ENCODE data around the gene TNF.
"Not testable (repeated sequence)": the region's sequence is repeated elsewhere in the genome, so short reads cannot be mapped to it uniquely, and the experiment has no call there.

The TNF gene

DNA sequence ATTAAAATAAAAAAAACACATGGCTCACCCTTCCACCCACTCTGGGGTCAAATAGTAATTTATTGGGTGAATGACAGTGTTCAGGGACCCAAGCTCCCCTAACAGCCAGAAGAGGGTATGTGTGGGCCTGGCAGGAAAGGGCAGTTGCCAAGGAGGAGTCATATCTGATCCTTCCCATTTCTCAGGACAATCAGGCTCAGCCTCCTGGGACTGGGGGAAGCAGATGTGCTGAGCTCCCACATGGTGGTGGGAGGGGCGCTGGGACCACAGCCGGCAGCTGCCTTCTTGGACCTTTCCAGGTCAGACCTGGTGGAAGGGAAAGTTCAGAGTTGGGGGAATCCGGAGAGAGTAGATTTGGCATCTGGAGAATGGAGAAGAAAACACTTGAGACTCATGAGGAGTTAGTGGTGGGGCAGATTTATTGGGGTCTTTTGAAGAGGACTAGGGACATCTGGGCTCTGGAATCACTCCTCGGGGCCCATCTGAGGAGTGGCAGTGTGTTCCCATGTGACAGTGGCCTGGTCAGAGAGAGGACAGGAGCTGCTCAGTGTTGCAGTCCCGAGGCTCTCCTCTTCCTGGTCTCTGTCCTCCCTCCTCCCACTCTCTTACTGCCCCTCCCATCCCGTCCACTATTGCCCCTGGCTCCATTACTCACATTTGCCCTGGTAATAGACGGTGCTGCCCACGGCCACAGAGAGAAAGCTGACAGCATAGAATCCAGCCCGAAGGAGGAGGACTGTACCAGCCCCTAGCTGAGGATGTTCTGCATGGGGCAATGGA is 13.7 kb downstream of the TNF start:
- DNase-seq, result no peak

DNA sequence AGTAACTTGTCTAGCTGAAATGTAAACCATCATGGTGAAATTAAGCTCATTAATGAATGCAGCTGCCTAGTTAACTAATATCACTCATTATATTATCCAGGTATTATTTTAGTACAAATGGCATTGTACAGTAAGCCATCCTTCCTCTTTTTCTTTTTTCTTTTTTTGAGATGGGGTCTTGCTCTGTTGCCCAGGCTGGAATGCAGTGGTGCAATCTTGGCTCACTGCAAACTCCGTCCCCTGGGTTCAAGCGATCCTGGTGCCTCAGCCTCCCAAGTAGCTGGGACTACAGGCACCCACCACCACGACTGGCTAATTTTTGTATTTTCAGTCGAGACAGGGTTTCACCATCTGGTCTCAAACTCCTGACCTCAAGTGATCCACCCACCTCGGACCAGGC is 15.3 kb downstream of the TNF start:
- DNase-seq, result not testable (repeated sequence)

DNA sequence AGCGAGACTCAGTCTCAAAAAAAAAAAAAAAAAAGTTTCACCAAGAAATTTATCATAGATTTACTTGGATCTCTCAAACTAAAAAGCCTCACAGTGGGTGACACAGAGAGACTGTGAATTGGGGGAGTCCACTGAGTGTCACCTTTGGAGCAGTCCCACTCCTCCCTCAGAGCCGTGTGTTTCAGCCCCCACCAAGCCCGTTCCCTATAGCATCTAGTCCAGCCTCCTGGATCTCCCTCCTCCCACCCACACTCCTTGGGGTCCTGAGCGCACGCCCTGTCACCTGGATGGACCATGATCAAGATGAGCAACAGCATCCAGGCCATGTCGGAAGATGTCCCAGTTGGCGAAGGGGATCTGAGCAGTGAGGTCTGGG is 17.0 kb downstream of the TNF start:
- DNase-seq, result no peak

DNA sequence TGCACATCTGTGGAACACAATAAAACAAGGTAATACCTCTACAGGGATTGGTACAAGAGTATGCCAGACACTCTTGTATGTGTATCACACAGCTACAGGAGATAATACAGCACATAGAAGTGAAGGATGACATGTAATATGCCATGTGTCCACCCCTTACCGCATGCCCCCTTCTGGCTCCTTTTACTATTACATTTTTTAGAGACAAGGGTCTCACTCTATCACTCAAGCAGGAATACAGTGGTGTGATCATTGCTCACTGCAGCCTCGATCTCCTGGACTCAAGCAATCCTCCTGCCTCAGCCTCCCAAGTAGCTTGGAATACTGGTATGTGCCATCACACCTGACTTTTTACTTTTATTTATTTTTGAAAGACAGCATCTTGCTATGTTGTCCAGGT is 21.6 kb downstream of the TNF start:
- DNase-seq, result peak; percentile 38

DNA sequence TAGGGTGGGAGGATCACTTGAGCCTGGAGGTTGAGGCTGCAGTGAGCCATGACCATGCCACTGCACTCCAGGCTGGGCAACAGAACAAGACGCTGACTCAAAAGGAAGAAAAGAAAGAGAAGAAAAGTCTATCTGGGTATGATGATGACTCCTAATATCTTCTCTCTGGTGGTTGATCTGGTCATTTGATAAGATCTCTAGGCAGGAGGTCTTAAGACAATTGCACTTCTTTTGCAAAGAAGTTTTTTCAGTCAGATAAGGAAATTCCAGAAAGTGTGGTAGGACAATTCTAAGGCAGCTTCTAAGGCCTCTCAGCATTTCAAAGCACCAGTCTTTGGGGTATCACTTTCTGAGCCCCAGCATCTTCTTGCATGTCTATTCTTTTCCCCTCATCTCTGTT is 32.0 kb downstream of the TNF start:
- DNase-seq, result no peak

DNA sequence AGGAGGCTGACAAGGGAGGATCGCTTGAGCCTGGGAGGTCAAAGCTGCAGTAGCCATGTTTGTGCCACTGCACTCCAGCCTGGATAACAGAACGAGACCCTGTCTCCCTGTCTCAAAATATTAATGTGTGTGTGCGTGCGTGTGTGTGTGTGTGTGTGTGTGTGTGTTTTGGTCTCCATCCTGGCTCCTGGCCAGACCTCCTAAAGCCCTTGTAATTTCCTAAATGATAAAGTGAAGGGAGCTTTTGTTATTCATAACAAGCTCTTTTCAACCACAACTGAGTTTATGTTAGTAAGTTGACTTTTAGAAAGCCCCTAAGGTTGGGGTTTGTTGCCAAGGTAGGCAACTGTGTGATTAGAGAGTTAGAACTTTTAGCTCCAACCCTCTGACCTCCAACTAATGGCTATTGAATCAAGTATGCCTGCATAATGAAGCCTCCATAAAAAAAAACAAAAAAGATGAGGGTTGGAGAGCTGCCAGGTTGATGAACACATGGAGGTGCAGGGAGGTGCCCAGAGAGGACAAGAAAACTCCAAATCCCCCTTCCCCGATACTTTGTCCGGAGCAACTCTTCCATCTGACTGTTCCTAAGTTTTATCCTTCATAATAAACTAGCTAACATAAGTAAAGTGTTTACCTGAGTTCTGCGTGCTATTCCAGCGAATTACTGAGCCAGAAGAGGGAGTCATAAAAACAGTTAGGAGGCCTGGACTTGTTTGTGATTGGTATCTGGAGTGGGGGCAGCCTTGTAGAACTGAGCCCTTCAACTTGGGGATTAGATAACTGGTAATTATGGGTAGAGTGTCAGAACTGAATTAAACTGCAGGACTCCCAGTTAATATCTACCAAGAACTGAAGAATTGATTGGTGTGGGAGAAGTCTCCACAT is 34.4 kb downstream of the TNF start:
- DNase-seq, result no peak

DNA sequence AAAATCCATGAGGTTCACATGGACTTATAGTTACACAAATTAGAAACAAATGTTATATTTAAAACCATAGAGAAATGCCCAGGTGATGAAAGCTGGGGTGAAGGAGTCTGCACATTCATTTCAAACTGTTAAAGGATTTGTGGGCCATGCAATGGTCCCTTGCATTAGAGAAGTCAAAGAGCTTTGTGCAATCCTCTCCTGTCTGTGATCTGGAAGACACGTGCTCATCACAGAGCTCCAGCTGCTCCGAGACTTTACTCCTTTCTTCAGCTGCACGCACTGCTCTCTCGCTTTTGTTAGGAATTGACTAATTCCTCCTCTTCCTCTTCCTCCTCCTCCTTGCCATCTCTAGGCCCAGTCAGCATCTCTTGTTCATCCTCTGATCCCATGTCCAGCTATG is 35.6 kb downstream of the TNF start:
- DNase-seq, result no peak

DNA sequence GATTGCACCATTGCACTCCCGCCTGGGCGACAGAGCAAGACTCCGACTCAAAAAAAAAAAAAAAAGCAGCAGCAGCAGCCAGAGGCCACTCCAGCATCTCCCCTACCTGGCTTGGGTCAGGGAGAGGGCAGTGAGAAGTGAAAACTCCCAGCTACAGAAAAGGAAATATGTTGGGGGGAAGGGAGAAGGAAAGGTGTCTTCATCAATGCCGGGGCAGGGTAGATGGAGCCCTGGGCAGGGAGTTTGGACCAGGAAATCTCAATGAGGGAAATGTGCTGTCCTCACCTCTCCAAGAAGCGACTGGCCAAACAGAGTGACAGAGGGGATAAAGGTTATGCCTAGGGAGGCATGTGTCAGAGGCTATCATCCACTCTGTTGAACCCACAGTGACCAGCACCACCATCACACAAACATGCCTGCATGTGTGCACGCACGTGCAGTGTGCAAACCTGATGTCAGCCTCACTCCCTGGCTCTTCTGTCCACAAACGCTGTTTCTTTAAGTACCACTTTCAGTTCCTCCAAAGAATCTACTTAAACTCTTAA is 38.8 kb downstream of the TNF start:
- DNase-seq, result no peak

DNA sequence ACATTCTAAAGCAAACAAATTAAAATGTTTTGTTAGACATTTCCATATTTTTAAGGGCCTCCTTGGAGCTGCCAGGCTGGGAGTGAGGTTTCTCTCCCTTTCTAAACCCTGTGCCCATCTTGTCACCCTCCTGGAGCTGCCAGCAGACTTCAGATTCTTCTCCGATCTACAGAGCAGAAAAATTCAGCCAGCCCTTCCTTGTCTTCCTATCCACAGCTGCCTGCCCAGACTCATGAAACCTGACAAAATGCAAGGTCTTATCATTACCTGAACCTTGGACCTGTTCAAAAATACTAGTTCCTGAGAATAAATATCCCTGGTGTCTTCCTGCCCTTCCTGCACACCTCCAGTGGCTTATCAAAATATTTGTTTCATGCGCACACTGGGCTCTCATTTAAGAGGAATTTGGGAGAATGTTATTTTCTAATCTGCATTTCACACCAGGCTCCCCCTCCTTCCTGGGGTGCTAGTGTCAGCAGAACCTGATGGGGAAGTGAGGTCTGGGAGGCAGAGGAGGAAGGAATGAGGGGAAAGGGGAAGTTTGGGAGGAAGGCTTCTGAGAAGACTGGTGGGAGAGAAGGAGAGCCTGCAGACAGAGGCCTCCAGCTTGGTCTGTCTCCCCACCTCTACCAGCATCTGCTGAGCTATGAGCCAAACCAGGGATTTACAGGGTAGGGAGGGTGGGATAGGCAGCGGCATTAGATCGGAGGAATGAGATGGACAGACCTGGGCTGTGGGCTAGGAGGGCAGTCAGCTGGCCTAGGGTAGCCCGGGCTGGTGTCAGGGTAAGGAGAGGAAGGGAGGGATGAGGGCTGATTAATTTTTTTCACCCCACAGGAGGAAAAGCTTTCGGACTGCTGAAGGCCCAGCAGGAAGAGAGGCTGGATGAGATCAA is 39.6 kb downstream of the TNF start, which contains the start of gene AIF1:
AIF1 (plus strand) TSS at position 551 of the 895 bp plus-strand sequence; CDS start at position 647, 96 bp downstream.
- no peak for DNase-seq

DNA sequence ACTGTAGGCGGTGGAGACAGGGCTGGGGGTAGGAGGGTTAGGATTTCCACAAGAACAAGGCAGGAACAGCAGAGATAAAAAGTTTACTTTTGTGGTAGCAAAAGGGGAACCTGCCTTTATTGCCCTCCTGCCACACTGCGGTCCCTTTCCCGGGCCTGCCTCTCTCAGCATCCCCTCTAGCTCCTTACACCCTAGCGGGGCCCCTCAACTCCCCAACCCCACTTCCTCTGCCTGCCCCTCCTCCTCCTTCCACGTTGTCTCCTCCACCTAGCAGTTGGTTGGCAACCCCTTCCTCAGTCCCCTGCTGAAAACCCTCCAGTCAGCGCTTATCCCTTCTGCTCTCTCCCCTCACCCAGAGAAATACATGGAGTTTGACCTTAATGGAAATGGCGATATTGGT is 40.4 kb downstream of the TNF start:
- peak; percentile 34 for DNase-seq

DNA sequence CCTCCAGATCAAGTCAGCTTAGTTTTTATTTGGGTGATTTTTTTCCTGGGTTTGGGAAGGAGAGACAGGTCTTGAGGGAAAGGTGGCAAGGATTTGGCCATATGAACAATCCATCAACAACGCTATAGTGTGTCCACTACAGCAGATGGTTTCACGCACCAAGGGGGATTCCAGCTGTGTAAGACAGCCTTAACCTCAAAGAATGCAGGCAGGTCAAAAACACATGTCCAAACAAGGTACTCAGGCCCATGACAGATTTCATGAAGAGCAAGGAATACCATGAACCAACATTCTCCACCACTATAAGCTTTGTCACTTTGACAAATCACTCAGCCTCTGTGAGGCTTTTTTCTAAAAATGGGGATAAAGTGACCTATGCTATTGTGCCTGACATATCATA is 41.6 kb downstream of the TNF start:
- no peak for DNase-seq

DNA sequence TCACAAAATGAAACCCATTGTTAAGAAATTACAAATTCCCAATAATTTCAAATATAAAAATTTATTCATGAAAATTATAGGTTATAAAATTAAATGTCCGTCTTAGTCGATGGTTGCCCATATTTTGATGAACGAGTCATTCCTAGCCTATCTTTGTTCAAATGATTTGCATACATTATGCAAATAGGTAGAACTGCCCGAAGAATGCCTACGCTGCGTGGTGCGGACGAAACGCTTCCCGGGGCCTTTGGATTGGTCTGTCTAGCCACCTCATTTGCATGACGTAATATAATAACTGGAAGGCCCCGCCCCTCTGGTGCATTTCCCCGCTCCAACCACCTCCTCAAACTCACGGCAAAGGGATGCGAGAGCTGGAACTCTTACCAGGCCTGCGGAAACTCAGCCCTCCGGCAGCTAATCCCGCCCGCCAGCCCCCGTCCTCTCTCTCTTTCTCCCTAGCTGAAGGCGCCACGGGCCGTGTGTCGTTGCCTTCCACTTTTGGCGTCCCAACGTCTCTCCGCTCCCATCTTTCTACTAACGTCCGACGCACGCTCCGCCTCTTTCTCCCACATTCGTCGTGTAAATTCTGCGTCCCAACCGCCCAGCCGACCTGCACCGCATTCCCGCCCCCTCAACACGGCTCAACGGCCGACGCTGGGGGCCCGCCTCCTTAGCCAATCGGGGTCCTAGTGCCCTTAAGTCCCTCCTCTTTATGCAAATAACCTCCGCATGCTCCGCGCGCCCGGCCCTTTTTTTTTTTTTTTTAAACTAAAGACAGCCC is 44.6 kb downstream of the TNF start:
- DNase-seq, result peak; percentile 97

DNA sequence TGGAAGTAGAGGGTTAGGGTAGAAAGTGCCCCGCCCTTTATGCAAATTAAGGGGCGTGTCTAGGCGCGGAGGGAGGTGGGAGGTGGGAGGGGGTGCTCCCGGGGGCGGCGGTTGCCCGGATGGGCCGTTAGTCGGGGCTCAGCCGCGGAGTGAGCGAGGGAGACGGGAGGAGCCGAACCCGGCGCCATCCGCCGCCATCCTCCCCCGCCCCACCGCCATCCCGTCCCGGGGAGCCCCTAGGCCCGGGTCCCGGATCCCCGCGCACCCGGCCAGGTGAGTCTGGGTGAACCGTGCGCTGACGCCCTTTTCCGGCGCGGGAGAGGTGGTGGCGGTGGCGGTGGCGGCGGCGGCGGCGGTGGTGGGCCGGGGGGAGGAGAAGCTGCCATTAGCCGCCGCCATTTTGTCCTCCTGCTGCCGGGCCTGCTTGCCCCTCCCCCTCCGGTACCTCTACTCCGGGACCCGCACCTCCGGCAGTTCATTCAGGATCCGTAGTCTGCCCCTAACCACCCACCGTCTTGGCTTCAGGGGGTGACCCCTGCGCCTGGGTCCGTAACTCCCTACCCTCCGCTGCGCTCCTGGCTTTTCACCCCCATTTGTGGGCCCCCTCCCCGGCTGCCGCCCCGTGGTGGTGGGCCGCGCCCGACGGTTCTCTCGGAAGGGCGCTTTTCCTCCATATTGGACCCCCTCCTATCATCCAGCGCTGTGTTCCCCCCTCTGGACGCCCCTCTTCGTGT is 45.4 kb downstream of the TNF start, which contains the start of gene PRRC2A:
PRRC2A (plus strand) TSS at position 130 of the 734 bp plus-strand sequence. CDS start 2,075 bp downstream, outside the sequence.
- peak; percentile 95 for DNase-seq

DNA sequence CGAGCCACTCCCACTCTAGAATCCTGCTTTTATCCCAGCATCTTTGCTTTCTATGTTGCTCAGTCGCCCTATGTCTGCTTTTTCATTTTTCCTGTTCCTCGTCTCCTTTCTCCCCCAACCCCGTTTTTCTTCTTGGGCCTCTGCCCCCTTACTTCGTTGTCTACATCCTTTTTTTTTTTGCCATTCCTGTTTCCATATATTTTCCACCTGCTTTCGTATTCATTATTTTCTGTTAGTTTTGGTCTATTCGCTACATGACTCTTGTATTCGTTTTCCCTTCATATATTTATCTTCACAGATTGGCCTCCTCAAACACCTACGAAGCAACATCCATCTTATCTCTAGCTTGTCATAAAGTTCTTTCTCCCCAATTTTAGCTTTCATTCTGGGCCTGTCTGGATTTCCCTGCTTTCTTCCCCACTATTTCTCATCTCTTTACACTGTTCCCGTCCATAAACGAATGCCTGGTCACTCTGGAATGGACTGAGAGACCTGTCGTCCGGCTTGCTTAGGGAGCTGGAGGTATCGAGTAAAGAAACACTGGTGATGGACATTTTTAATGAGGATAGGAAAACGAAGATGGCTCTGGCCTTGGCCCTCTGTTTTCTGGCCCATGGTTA is 46.1 kb downstream of the TNF start:
- DNase-seq, result no peak

DNA sequence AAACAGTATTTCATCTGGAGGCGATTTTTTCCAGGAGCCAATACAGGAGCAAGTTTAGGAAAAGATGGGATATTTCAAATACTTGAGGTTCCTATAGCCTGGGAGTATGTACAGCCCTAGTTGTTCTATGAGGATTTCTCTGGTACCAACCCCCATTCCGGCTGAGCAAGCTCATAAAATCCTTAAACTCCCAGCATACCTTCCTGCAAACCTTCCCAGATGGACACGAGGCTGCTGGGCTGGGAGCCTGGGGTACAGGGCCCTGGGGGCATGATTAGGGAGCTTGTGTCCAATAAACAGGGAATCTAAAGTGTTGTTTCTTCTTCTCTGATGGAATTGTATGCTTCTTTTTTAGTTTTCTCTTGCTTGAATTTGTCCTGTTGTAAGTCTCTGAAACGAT is 46.6 kb downstream of the TNF start:
- DNase-seq, result no peak

DNA sequence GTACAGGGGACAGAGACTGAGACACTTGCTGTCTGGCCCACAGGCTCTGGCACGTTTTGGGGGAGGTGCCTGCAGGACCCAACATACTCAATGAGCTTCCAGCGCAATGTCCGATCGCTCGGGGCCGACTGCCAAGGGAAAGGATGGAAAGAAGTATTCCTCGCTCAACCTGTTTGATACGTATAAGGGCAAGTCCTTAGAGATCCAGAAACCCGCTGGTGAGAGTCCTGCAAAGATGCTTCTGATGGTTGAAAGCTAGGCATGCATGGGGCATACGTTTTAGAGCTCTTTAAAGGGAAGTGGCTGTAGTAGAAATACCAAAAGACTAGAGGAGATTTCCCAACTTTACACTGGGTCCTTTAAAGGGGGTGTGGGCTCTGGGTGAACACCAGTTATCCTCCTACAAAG is 47.3 kb downstream of the TNF start:
- DNase-seq, result no peak

DNA sequence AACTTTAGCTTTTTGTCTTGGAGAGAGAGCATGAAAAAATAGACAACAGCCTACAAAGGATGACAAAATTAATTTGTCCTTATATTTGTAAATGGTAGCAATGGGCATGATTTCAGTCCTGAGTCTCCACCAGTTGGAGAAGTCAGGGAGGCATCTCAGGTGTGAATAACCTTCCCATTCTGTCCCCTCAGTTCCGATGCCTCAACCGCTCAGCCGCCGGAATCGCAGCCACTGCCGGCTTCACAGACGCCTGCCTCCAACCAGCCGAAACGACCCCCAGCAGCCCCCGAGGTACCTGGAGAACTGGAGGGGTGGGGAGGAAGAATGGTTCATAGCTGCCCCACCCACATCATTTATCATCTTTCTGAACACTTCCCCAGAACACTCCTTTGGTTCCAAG is 48.7 kb downstream of the TNF start:
- DNase-seq, result no peak

DNA sequence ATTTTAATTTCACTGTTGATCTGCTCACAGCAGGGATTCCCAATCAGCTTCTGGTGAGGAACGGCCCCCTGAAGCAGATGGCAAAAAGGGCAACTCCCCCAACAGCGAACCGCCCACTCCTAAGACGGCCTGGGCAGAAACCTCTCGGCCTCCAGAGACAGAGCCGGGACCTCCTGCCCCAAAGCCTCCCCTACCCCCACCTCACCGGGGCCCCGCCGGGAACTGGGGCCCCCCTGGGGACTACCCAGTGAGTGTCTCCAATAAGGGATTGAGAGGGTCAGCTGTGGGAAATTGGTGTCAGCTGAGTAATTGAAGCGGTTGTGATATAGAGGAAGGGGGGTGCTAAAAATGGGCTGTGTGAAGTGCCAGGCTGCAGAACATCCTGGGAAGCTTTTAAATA is 51.6 kb downstream of the TNF start:
- DNase-seq, result no peak

DNA sequence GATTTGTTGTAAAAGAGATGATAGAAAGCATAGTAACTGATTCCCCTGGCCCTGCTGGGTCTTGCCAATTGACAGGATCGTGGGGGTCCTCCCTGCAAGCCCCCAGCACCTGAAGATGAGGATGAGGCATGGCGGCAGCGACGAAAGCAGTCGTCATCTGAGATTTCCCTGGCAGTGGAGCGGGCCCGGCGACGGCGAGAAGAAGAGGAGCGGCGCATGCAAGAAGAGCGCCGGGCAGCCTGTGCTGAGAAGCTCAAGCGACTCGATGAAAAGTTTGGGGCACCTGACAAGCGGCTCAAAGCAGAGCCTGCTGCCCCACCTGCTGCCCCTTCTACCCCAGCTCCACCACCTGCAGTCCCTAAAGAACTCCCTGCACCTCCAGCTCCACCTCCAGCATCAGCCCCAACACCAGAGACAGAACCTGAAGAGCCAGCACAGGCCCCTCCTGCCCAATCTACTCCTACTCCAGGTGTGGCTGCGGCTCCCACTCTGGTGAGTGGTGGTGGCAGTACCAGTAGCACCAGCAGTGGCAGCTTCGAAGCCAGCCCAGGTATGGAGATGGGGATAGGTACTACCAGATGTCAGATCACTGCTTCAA is 52.4 kb downstream of the TNF start:
- no peak for DNase-seq

Data from activated naive CD4-positive, alpha-beta T cell treated with anti-CD3 and anti-CD28 coated beads, Interleukin-2, amount 50 U/mL, for 16 hours (primary cell).